A549 (cell line): Measurements from ENCODE around the gene CRNKL1. TPM values are rescaled to one million over a fixed set of nuclear protein-coding genes. Genes with fewer than 3 reads are reported as not detected.

Experiments used
- ATAC-seq, 2 experiments: fragments of 200-7000 bp in 1 of 2; fragments of >200 bp in 1 of 2; cut with Nextera tagmentation in 1 of 2; cut with Tn5 transposase in 1 of 2; 3 replicates each; pipeline versions ENCODE4 v1.8.0 to v1.9.1; 2018 to 2020; ENCODE audit warnings: mild to moderate bottlenecking in 1 of 2, moderate library complexity in 1 of 2
- CTCF ChIA-PET: fragments of 300-600 bp; sonication (Branson Sonifier 250); formaldehyde crosslinking; extraction: SDS; loops from one replicate; lab custom pipeline; 2021; ENCODE audit warnings: antibody characterized with exemption, inconsistent platforms; lab: Yijun Ruan, JAX
- POLR2A ChIA-PET: fragments of 350-600 bp; formaldehyde crosslinking; extraction: SDS; loops from one replicate; lab custom pipeline; 2021; ENCODE audit warnings: antibody characterized with exemption, inconsistent platforms; lab: Yijun Ruan, JAX
- DNase-seq, 2 experiments: peaks; one replicate each; pipeline versions ENCODE4 v3.0.0 to v3.0.0-alpha.2; 2011 to 2016; ENCODE audit warnings: low read depth in 1 of 2, low spot score in 1 of 2
- FAIRE-seq: peaks from 2 replicates; lab custom pipeline; 2011; peaks lifted over from hg19 to GRCh38; lab: Jason Lieb, UNC
- H3K27ac ChIP-seq, 2 experiments: fragments of >200 bp; sonication (Bioruptor Twin); formaldehyde crosslinking; 3 replicates each; pipeline ENCODE4 v1.5.1; 2016 to 2017
- H3K4me1 ChIP-seq: fragments of >200 bp; sonication (Bioruptor Twin); formaldehyde crosslinking; 3 replicates; pipeline ENCODE4 v1.6.1; 2016
- H3K4me2 ChIP-seq: fragments of >200 bp; sonication (Bioruptor Twin); formaldehyde crosslinking; 3 replicates; pipeline ENCODE4 v1.6.1; 2016
- H3K4me3 ChIP-seq: fragments of >200 bp; sonication (Bioruptor Twin); formaldehyde crosslinking; 3 replicates; pipeline ENCODE4 v1.5.1; 2016
- H3K9me3 ChIP-seq: fragments of >200 bp; sonication (Bioruptor Twin); formaldehyde crosslinking; 3 replicates; pipeline ENCODE4 v1.6.1; 2016
- ATOH8 ChIP-seq: fragments of 250-450 bp; sonication (Bioruptor Pico); IDR thresholded peaks from 2 replicates; pipeline ENCODE4 v1.5.0; 2020; ENCODE audit warnings: low read depth, mild to moderate bottlenecking, moderate library complexity
- BHLHE40 ChIP-seq: IDR thresholded peaks from 2 replicates; pipeline ENCODE4 v1.6.1; 2012; ENCODE audit warnings: low read depth, low read length, inconsistent platforms
- CBX8 ChIP-seq: fragments of 200-600 bp; sonication (generic); IDR thresholded peaks from 2 replicates; pipeline ENCODE4 v1.6.1; 2016
- CHD2 ChIP-seq: fragments of 150-350 bp; IDR thresholded peaks from 2 replicates; pipeline ENCODE4 v1.6.1; 2014; ENCODE audit warnings: low read length; ENCODE audit not compliant: partially characterized antibody
- CTCF ChIP-seq: fragments of >200 bp; sonication (Bioruptor Twin); formaldehyde crosslinking; IDR thresholded peaks from 3 replicates; pipeline ENCODE4 v1.5.1; 2016
- E2F6 ChIP-seq: IDR thresholded peaks from 2 replicates; pipeline ENCODE4 v1.6.1; 2012; ENCODE audit warnings: low read depth, borderline replicate concordance
- ELK1 ChIP-seq: fragments of 150-350 bp; IDR thresholded peaks from 2 replicates; pipeline ENCODE4 v1.6.1; 2014; ENCODE audit warnings: low read depth, mild to moderate bottlenecking, low read length
- ESRRA ChIP-seq: fragments of 150-350 bp; IDR thresholded peaks from 2 replicates; pipeline ENCODE4 v1.6.1; 2014; ENCODE audit warnings: mild to moderate bottlenecking, low read length, borderline replicate concordance
- HES2 ChIP-seq: fragments of >200 bp; sonication (Bioruptor Twin); formaldehyde crosslinking; IDR thresholded peaks from 2 replicates; pipeline ENCODE4 v1.6.1; 2016
- KDM1A ChIP-seq: fragments of 200-600 bp; sonication (generic); IDR thresholded peaks from 2 replicates; pipeline ENCODE4 v1.6.1; 2016; ENCODE audit warnings: low read depth, mild to moderate bottlenecking
- MAX ChIP-seq: IDR thresholded peaks from 2 replicates; pipeline ENCODE4 v1.6.1; 2012
- NR3C1 ChIP-seq: fragments of >200 bp; sonication (Bioruptor Twin); formaldehyde crosslinking; IDR thresholded peaks from 3 replicates; pipeline ENCODE4 v1.6.1; 2017
- POLR2A ChIP-seq: IDR thresholded peaks from 2 replicates; pipeline ENCODE4 v1.6.1; 2012; ENCODE audit warnings: mild to moderate bottlenecking, low read length
- POLR2AphosphoS2 ChIP-seq: conservative IDR thresholded peaks from 2 replicates; pipeline ENCODE4 v1.6.1; 2012; ENCODE audit warnings: low read length, improper control_type of control experiment, inconsistent platforms
- RAD21 ChIP-seq, 2 experiments: fragments of >200 bp in 1 of 2; sonication (Bioruptor Twin) in 1 of 2; formaldehyde crosslinking in 1 of 2; IDR thresholded peaks in 1 of 2; conservative IDR thresholded peaks in 1 of 2; 2 replicates in 1 of 2; 3 replicates in 1 of 2; pipeline ENCODE4 v1.6.1; 2012 to 2018; ENCODE audit warnings: inconsistent platforms in 1 of 2
- RFX5 ChIP-seq: fragments of 450-650 bp; IDR thresholded peaks from 2 replicates; pipeline ENCODE4 v1.7.1; 2014; ENCODE audit warnings: antibody characterized with exemption, mild to moderate bottlenecking, moderate library complexity
- SMC3 ChIP-seq: fragments of >200 bp; sonication (Bioruptor Twin); formaldehyde crosslinking; IDR thresholded peaks from 3 replicates; pipeline ENCODE4 v1.6.1; 2018; ENCODE audit warnings: inconsistent platforms
- TFCP2L1 ChIP-seq: fragments of 250-450 bp; sonication (Bioruptor Pico); IDR thresholded peaks from 2 replicates; pipeline ENCODE4 v1.5.0; 2021; ENCODE audit warnings: mild to moderate bottlenecking
- TP53 ChIP-seq: fragments of 250-450 bp; sonication (Bioruptor Pico); IDR thresholded peaks from 2 replicates; pipeline ENCODE4 v1.5.0; 2021; ENCODE audit warnings: mild to moderate bottlenecking, moderate library complexity
- WGBS: methylation state at CpG from one replicate; pipeline ENCODE4 v1.1.6; 2017; ENCODE audit errors: missing lambda C conversion rate; 5-methylcytosine and 5-hydroxymethylcytosine counted together
- polyA plus RNA-seq, 4 experiments: library from polyadenylated mRNA; depleted of rRNA in 3 of 4; stranded (reverse); fragments of >200 nt; fragmentation: RNase III in 1 of 4; extraction: RNeasy Plus Mini Kit Qiagen cat#74134 plus additional on column Dnase treatment in 1 of 4; gene quantifications; 2 replicates in 3 of 4; 3 replicates in 1 of 4; pipeline ENCODE4 v1.2.3, GENCODE V29; 2011 to 2017

Gene CRNKL1
- polyA plus RNA-seq, 2 of the 4 experiments (the other 2 are of a cell fraction): 19.4 to 32.1 TPM

GRCh38 chr20:20084296-20084752 is 32.1 kb upstream of the CRNKL1 start:
- H3K4me2 ChIP-seq: 0 out of 3 replicates have a peak overlapping the region, but pooled peaks have one; percentile 7

GRCh38 chr20:20083807-20084206 is 31.5 kb upstream of the CRNKL1 start:
- ChIA-PET POLR2A (no interaction called here), CTCF (interaction anchor here (0.6 to 4.2 kb wide), 48 partner anchors 10 to 779 kb away, joined by 3 to 52 read pairs (median 4); no protein-coding TSS in a partner anchor)
- Histone ChIP-seq H3K4me3 (no peak overlapping the region), H3K9me3 (no peaks in the 10 kb centered on the region), H3K4me1 (no peaks in the 10 kb centered on the region), H3K27ac (no peak overlapping the region), H3K4me2 (0 out of 3 replicates have a peak overlapping the region, but pooled peaks have one; percentile 7)
- WGBS: 0% methylated on average over 3 of the region's 3 CpGs
- TF ChIP-seq RAD21 (conservative IDR thresholded peaks at IDR 0.05 in 1 of 2, IDR thresholded peaks at IDR 0.05 in 1 of 2) (peak; percentile 82 to 85), CTCF (peak; percentile 83), MAX (no peak), SMC3 (peak; percentile 68), RFX5 (no peak)
- FAIRE-seq (peak; percentile 98), ATAC-seq (peak; percentile 71 to 89; a peak in 4 of 6 replicates), DNase-seq (peak; percentile 29 to 39)

More at GRCh38 chr20:20084296-20084752, 32.1 kb upstream of the CRNKL1 start:
- CTCF ChIA-PET: interaction anchor here (0.6 to 4.2 kb wide), 29 partner anchors 11 to 742 kb away, joined by 3 to 52 read pairs (median 4); no protein-coding TSS in a partner anchor
- POLR2A ChIA-PET: no interaction called here
- FAIRE-seq (no peak), ATAC-seq (peak; percentile 29 to 49; a peak in 3 of 6 replicates), DNase-seq (no peak)
- Histone ChIP-seq H3K4me1 (no peaks in the 10 kb centered on the region), H3K27ac (no peak overlapping the region), H3K9me3 (no peaks in the 10 kb centered on the region), H3K4me3 (no peak overlapping the region)
- TF ChIP-seq ELK1: no peak
- no peak for TF ChIP-seq POLR2A
- WGBS: 61% methylated on average over 8 of the region's 8 CpGs

GRCh38 chr20:20079102-20079784 is 27.0 kb upstream of the CRNKL1 start:
- Histone ChIP-seq H3K4me2 (0 out of 3 replicates have a peak overlapping the region, but pooled peaks have one; percentile 1), H3K4me1 (no peaks in the 10 kb centered on the region), H3K4me3 (no peak overlapping the region), H3K9me3 (no peaks in the 10 kb centered on the region), H3K27ac (no peak overlapping the region)
- ATAC-seq: no peak
- peak; percentile 88 for FAIRE-seq
- POLR2A ChIA-PET: no interaction called here
- CTCF ChIA-PET: interaction anchor here (0.6 to 2.0 kb wide), 2 partner anchors 158 to 746 kb away, joined by 3 to 6 read pairs; no protein-coding TSS in a partner anchor
- DNase-seq: no peak
- 30% methylated on average over 5 of the region's 5 CpGs for WGBS
- TF ChIP-seq TFCP2L1 (CRISPR knock-in tag) (no peak), TP53 (CRISPR knock-in tag) (no peak), POLR2A (no peak), KDM1A (no peak)

- FAIRE-seq (peak; percentile 23), ATAC-seq (no peak)
- Histone ChIP-seq H3K4me2 (no peak overlapping the region), H3K9me3 (no peaks in the 10 kb centered on the region), H3K4me3 (no peak overlapping the region), H3K4me1 (0 out of 3 replicates have a peak, but pooled peaks cover 4% of the 10 kb centered on the region)
- POLR2A ChIA-PET: no interaction called here
- 85% methylated on average over 4 of the region's 4 CpGs for WGBS
- TF ChIP-seq CBX8: no peak
- TF ChIP-seq NR3C1: no peak
- no peak for TF ChIP-seq E2F6
- no peak for TF ChIP-seq HES2
- no peak for TF ChIP-seq ESRRA
- TF ChIP-seq BHLHE40: no peak
- no peak for TF ChIP-seq POLR2AphosphoS2
- no peak for TF ChIP-seq ATOH8 (CRISPR knock-in tag)
- TF ChIP-seq CHD2: no peak
- no peak for TF ChIP-seq CTCF
- TF ChIP-seq, all 56 proteins: peak for 0
- CTCF ChIA-PET: interaction anchor here (2.0 kb wide), 1 partner anchor 159 kb away, joined by 6 read pairs; no protein-coding TSS in a partner anchor
- H3K27ac ChIP-seq: no peak overlapping the region
- no peak for DNase-seq
These were observed 25.8 kb upstream of the CRNKL1 start for GRCh38 chr20:20078041-20078440.
